ENCODE data around the gene PILRA. TPM values are rescaled to one million over a fixed set of nuclear protein-coding genes. Genes with fewer than 3 reads are reported as not detected.

Gene PILRA
- total RNA-seq, 4 donors from 2014 or later, result 3.3 to 20.6 (median 6.7) TPM

DNA sequence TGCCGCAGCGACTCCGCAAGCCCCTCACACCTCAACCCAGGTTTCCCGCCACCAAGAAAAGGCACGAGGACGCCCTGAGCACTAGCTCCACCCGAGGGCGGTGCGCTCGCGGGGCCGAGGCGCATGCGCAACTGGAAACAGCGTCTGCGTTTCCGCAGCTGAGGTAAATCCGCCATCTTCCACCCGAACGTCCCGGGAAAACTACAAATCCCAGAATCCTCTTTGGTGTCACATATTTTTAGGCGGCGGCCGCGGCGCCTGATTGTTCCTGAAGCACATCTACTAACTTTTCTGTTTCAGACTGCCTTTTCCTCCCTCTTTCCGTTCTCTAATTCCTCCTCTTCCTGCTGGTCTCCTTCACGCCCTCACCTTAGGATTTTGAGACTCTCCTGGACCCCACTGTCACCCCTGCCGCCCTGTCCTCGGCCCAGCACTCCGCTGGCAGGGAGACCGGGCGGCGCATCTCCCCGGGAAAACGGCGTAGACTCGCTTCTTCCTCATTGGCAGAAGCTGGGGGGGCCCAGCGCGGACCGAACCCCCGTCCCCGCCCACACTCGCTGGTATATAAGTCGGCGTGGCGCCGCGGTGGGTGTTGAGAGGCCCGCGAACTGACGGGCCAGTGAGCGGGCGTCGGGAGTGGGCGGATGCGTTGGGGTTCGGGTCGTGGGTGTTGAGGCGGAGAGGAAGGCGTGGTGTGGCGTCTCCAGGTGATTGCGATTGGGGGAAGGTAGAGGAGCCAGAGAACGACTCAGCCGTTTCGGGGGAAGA is 55.1 kb downstream of the PILRA start, which contains the start of gene ZCWPW1:
Gene ZCWPW1, minus strand, starts transcription at position 505 of the 768 bp plus-strand sequence. CDS start 8,054 bp downstream, outside the sequence.
- Histone ChIP-seq H3K27ac (peak within 1 kb of the TSS; percentile 99 to 100), H3K36me3 (no peaks in the 10 kb centered on the region), H3K4me1 (peaks cover 0 to 19% of the 10 kb centered on the region in 2 donors), H3K4me3 (peak within 1 kb of the TSS; percentile 72 to 77), H3K27me3 (no peaks in the 10 kb centered on the region), H3K9me3 (no peaks in the 10 kb centered on the region)
- DNase-seq, result peak; percentile 95 to 96
- intact Hi-C loops (cut with DNase I; ENCODE audit: low total_unique reads), result no loop called here
- TF ChIP-seq CTCF (IDR thresholded peaks at IDR 0.05) (peak in 1 of 4 experiments; percentile 21), POLR2A (IDR thresholded peaks at IDR 0.05) (peak; percentile 97 to 99)

GRCh38 chr7:100428967-100429636 is 55.8 kb downstream of the PILRA start:
- H3K27ac ChIP-seq, result peak overlapping the region; percentile 99 to 100

GRCh38 chr7:100429637-100430492 is 56.6 kb downstream of the PILRA start, which contains the start of gene MEPCE:
Gene MEPCE (plus strand): TSS chr7:100429831. CDS start chr7:100430019, 188 bp downstream.
- Histone ChIP-seq H3K36me3 (no peaks in the 10 kb centered on the region), H3K27me3 (no peaks in the 10 kb centered on the region), H3K27ac (peak within 1 kb of the TSS; percentile 99 to 100), H3K4me1 (peaks cover under 1 to 20% of the 10 kb centered on the region in 2 donors), H3K4me3 (peak within 1 kb of the TSS; percentile 72 to 77), H3K9me3 (no peaks in the 10 kb centered on the region)
- TF ChIP-seq CTCF (IDR thresholded peaks at IDR 0.05), result peak in 1 of 4 experiments; percentile 10
- TF ChIP-seq POLR2A (IDR thresholded peaks at IDR 0.05), result peak; percentile 64 to 77
- intact Hi-C loops (cut with DNase I; ENCODE audit: low total_unique reads), result no loop called here
- peak; percentile 97 to 98 for DNase-seq

More at GRCh38 chr7:100428967-100429636, 55.8 kb downstream of the PILRA start:
- TF ChIP-seq POLR2A (IDR thresholded peaks at IDR 0.05), result peak; percentile 16 to 84
- peak in 3 of 4 experiments; percentile 24 to 66 (median 39) for TF ChIP-seq CTCF (IDR thresholded peaks at IDR 0.05)
- Histone ChIP-seq H3K4me3 (peak overlapping the region; percentile 72 to 77), H3K27me3 (no peaks in the 10 kb centered on the region), H3K9me3 (no peaks in the 10 kb centered on the region), H3K4me1 (peaks cover 0 to 19% of the 10 kb centered on the region in 2 donors), H3K36me3 (no peaks in the 10 kb centered on the region)
- DNase-seq, result peak; percentile 100
- intact Hi-C loops (cut with DNase I; ENCODE audit: low total_unique reads), result no loop called here

DNA sequence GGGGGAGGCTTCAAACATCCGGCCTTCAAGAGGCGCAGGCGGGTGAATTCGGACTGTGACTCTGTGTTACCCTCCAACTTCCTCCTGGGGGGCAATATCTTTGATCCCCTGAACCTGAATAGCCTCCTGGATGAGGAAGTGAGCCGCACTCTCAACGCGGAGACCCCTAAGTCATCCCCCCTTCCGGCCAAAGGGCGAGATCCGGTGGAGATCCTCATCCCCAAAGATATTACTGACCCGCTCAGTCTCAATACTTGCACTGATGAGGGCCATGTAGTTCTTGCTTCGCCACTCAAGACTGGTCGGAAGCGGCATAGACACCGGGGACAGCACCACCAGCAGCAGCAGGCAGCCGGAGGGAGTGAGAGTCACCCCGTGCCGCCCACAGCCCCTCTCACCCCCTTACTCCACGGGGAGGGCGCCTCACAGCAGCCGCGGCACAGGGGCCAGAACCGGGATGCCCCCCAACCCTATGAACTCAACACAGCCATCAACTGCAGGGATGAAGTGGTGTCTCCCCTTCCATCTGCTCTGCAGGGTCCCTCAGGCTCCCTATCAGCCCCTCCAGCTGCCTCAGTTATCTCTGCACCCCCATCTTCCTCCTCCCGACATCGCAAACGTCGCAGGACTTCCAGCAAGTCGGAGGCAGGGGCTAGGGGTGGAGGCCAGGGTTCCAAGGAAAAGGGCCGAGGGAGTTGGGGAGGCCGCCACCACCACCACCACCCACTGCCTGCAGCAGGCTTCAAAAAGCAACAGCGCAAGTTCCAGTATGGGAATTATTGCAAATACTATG is 57.4 kb downstream of the PILRA start:
- peak overlapping the region; percentile 99 to 100 for H3K27ac ChIP-seq
- H3K4me1 ChIP-seq, result peaks cover 7 to 27% of the 10 kb centered on the region in 2 donors
- no peaks in the 10 kb centered on the region for H3K9me3 ChIP-seq
- H3K4me3 ChIP-seq, result peak overlapping the region; percentile 72 to 77
- TF ChIP-seq CTCF (IDR thresholded peaks at IDR 0.05) (no peak), POLR2A (IDR thresholded peaks at IDR 0.05) (no peak)
- no peak for DNase-seq
- H3K27me3 ChIP-seq, result no peaks in the 10 kb centered on the region
- intact Hi-C loops (cut with DNase I; ENCODE audit: low total_unique reads), result no loop called here
- no peaks in the 10 kb centered on the region for H3K36me3 ChIP-seq

Measured in uterus (tissue), 4 donors.